Measurements from ENCODE around the gene TPO. TPM values are rescaled to one million over a fixed set of nuclear protein-coding genes. Genes with fewer than 3 reads are reported as not detected.

The TPO gene
- total RNA-seq, 2 experiments from 2014 or later = not detected

- intact Hi-C loops (cut with micrococcal nuclease) = loop anchor here (10.0 kb wide), 1 partner anchor 839 kb away; no protein-coding TSS in a partner anchor
- Mint-ChIP-seq H3K27me3 (peaks cover 4% of the 10 kb centered on the region), H3K9me3 (no peaks in the 10 kb centered on the region), H3K36me3 (ENCODE audit: low read depth) (no peaks in the 10 kb centered on the region), H3K4me1 (ENCODE audit: low read depth) (no peaks in the 10 kb centered on the region), H3K4me3 (no peak overlapping the region), H3K27ac (no peak overlapping the region)
- DNase-seq = no peak
- TF ChIP-seq CTCF (IDR thresholded peaks at IDR 0.05) = no peak
- CTCF ChIA-PET = no interaction called here
- ATAC-seq = peak; percentile 25
- POLR2A ChIA-PET = no interaction called here
Observed at GRCh38 chr2:1553671-1554295, 140.5 kb downstream of the TPO start.

DNA sequence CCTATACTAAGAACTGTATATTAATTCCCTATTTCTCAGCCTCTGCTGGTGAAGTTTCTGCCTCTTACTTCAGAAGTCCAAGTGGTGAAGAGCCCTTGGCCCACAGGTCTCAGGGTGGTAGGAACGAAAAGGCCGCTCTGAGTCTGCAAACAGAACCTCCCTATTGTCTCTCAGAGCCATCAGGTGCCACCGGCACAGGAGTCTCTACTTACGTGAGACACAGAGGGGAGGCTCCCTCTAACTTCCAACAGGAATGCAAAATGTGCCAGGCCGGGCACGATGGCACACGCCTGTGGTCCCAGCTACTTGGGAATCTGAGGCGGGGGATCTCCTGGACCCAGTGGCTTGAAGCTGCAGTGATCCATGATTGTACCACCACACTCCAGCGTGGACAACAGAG is 143.0 kb downstream of the TPO start:
- H3K9me3 Mint-ChIP-seq = no peaks in the 10 kb centered on the region
- no peak for ATAC-seq
- ChIA-PET CTCF (interaction anchor here (1.6 kb wide), 1 partner anchor 10 kb away, joined by 5 read pairs; no protein-coding TSS in a partner anchor), POLR2A (interaction anchor here (0.6 kb wide), 1 partner anchor 1008 kb away, joined by 3 read pairs; no protein-coding TSS in a partner anchor)
- no peak for TF ChIP-seq CTCF (IDR thresholded peaks at IDR 0.05)
- H3K27ac Mint-ChIP-seq = no peak overlapping the region
- intact Hi-C loops (cut with micrococcal nuclease) = loop anchor here (10.0 kb wide), 1 partner anchor 841 kb away; no protein-coding TSS in a partner anchor
- no peaks in the 10 kb centered on the region for H3K36me3 Mint-ChIP-seq (ENCODE audit: low read depth)
- H3K4me3 Mint-ChIP-seq = no peak overlapping the region
- H3K4me1 Mint-ChIP-seq (ENCODE audit: low read depth) = no peaks in the 10 kb centered on the region
- no peak for DNase-seq
- peaks cover 2% of the 10 kb centered on the region for H3K27me3 Mint-ChIP-seq

GRCh38 chr2:1556776-1557466 is 143.7 kb downstream of the TPO start:
- intact Hi-C loops (cut with micrococcal nuclease) = loop anchor here (10.0 kb wide), 1 partner anchor 842 kb away; no protein-coding TSS in a partner anchor
- POLR2A ChIA-PET = no interaction called here
- Mint-ChIP-seq H3K27me3 (peaks cover 1% of the 10 kb centered on the region), H3K4me3 (no peak overlapping the region), H3K4me1 (ENCODE audit: low read depth) (no peaks in the 10 kb centered on the region), H3K27ac (no peak overlapping the region), H3K9me3 (no peaks in the 10 kb centered on the region), H3K36me3 (ENCODE audit: low read depth) (no peaks in the 10 kb centered on the region)
- DNase-seq (no peak), ATAC-seq (no peak)
- TF ChIP-seq CTCF (IDR thresholded peaks at IDR 0.05) = no peak
- CTCF ChIA-PET = no interaction called here

DNA sequence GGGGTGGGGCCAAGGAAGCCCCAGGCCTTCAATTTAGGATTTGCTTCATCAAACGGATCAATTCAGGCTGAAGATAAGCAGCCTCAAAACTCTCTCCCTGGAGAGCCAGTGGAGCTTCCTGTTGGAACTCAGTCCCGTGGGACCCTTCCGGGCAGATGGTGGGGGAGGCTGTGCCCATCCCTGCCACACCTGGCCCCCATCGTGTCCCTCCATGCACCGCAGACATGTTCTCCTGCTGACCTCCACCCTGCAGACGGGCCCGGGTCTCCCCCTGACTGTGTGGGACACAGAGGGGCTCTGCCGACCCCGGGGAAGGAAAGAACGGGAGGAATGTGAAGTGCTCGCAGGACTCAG is 144.2 kb downstream of the TPO start:
- ATAC-seq (no peak), DNase-seq (no peak)
- no peaks in the 10 kb centered on the region for H3K36me3 Mint-ChIP-seq (ENCODE audit: low read depth)
- no peak overlapping the region for H3K27ac Mint-ChIP-seq
- no peaks in the 10 kb centered on the region for H3K27me3 Mint-ChIP-seq
- no peaks in the 10 kb centered on the region for H3K9me3 Mint-ChIP-seq
- TF ChIP-seq CTCF (IDR thresholded peaks at IDR 0.05) = no peak
- ChIA-PET CTCF (no interaction called here), POLR2A (no interaction called here)
- intact Hi-C loops (cut with micrococcal nuclease) = loop anchor here (10.0 kb wide), 1 partner anchor 843 kb away; no protein-coding TSS in a partner anchor
- H3K4me1 Mint-ChIP-seq (ENCODE audit: low read depth) = no peaks in the 10 kb centered on the region
- H3K4me3 Mint-ChIP-seq = no peak overlapping the region

DNA sequence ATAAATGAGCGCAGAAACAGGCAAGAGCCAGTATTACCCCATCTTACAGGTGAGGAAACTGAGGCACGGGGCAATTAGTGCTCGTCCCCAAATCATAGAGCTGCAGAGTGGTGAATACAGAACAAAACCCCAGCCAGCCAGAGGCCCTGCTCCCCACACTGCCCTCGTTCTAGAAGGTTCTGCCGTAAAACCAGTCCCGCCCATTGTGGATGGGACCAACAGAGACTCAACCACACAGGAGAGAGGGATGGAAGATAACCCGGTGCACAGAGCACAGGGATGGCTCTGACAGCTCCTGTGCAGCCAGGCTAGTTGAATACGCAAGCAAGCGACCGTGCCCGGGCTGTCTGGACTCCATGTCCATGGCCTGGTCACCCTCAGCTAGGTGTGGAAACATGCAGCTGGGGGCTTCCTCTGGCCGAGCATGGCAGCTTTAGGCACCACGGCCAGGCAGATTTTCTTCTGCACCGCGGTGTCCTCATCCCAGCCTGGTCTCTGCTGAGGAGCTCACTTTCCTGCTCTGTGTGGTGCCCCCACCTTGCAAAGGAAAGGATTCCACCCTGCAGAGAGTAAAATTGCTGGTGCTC is 146.4 kb downstream of the TPO start:
- H3K36me3 Mint-ChIP-seq (ENCODE audit: low read depth) = no peaks in the 10 kb centered on the region
- no peaks in the 10 kb centered on the region for H3K27me3 Mint-ChIP-seq
- POLR2A ChIA-PET = no interaction called here
- intact Hi-C loops (cut with micrococcal nuclease) = loop anchor here (10.0 kb wide), 1 partner anchor 845 kb away; no protein-coding TSS in a partner anchor
- DNase-seq (no peak), ATAC-seq (no peak)
- H3K27ac Mint-ChIP-seq = no peak overlapping the region
- no peaks in the 10 kb centered on the region for H3K9me3 Mint-ChIP-seq
- H3K4me3 Mint-ChIP-seq = no peak overlapping the region
- TF ChIP-seq CTCF (IDR thresholded peaks at IDR 0.05) = no peak
- H3K4me1 Mint-ChIP-seq (ENCODE audit: low read depth) = peaks cover 13% of the 10 kb centered on the region
- CTCF ChIA-PET = interaction anchor here (5.6 kb wide), 1 partner anchor 9 kb away, joined by 22 read pairs; no protein-coding TSS in a partner anchor

All from activated CD8-positive, alpha-beta T cell treated with anti-CD3 and anti-CD28 coated beads for 36 hours (primary cell).